HG02852 (cell line): Measurements from ENCODE around the gene DPPA5.

Experiments used
- ATAC-seq: cut with Tn5 transposase; IDR thresholded peaks from one replicate; pipeline ENCODE4 v1.9.1; 2021; ENCODE audit warnings: mild to moderate bottlenecking, moderate library complexity; ENCODE audit not compliant: unreplicated experiment

Gene DPPA5

DNA sequence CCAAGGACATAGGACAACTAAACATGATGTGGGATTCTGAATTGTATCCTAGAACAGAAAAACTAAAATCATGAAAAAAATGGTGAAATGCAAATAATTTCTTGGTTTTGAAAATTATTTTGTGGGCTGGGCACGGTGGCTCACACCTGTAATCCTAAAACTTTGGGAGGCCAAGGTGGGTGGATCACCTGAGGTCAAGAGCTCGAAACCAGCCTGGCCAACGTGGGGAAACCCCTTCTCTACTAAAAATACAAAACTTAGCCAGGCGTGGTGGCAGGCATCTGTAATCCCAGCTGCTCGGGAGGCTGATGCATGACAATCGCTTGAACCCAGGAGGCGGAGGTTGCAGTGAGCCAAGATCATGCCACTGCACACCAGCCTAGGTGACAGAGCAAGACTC lies 50.3 kb downstream of the DPPA5 start:
- ATAC-seq: peak; percentile 55
